GF-D8 (cell line): ENCODE results near the gene OR6Y1.

Experiments used
- DNase-seq: peaks from one replicate; lab custom pipeline; 2025; lab: John Stamatoyannopoulos, UW

OR6Y1 gene

GRCh38 chr1:158554352-158554751 is at the start of gene OR6Y1:
Gene OR6Y1, minus strand, starts transcription at chr1:158554405. Its CDS starts 6,300 bp downstream, at chr1:158548105.
- DNase-seq, result no peak

- DNase-seq, result no peak
Measured at GRCh38 chr1:158600735-158601134, 46.5 kb upstream of the OR6Y1 start.

- no peak for DNase-seq
Measured at GRCh38 chr1:158586942-158587341, 32.7 kb upstream of the OR6Y1 start.

GRCh38 chr1:158583962-158584361 is 29.8 kb upstream of the OR6Y1 start:
- no peak for DNase-seq

GRCh38 chr1:158579733-158580132 is 25.5 kb upstream of the OR6Y1 start, which contains the start of gene OR10X1:
Gene OR10X1, minus strand, starts transcription at chr1:158579899. Its CDS starts 0 bp downstream, at chr1:158579899.
- DNase-seq, result no peak

DNA sequence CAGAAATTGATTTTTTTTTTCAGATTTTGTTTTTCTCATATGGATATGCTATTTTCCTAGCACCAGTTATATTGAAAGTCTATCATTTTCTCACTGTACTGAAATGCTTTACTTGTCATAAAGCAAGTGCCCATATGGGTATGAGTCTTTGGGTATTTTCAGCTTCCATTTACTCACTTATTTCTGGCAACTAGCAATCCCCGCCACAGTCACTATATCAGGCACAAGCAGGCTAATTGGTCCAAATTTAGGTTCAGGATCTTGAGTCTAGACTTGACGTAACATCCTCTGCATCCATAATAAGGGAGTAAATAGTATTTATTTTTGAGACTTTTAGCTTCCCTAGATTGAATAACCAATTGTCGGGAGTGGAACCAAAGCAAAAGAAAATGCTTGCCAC is 23.4 kb upstream of the OR6Y1 start:
- no peak for DNase-seq

- no peak for DNase-seq
Measured at GRCh38 chr1:158572226-158572625, 18.0 kb upstream of the OR6Y1 start.

GRCh38 chr1:158570480-158570879 is 16.3 kb upstream of the OR6Y1 start, which contains the start of gene OR6P1:
Gene OR6P1, minus strand, starts transcription at chr1:158570580. Its CDS starts 6,976 bp downstream, at chr1:158563604.
- DNase-seq, result no peak

DNA sequence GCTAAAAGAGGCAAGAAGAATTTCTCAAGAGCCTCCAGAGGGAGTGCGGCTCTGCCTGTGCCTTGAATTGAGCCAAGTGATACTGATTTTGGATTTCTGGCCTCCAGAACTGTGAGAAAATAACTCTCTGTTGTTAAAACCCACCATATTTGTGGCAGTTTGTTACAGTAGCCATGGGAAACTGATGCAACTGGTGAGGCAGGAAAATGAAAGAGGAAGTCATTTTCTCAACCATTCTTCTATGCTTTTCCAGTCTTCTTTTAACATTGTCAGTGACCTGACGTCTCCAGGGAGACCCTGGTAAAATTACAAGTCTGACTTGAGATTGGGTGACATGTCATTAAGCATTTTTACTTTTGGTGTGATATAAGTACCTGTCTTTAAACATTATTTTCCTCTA is 10.4 kb upstream of the OR6Y1 start:
- peak; percentile 60 for DNase-seq

GRCh38 chr1:158563853-158564252 is 9.6 kb upstream of the OR6Y1 start:
- no peak for DNase-seq

GRCh38 chr1:158559696-158560095 is 5.5 kb upstream of the OR6Y1 start:
- DNase-seq, result no peak

GRCh38 chr1:158552296-158552695 is 1.9 kb downstream of the OR6Y1 start:
- DNase-seq, result no peak

DNA sequence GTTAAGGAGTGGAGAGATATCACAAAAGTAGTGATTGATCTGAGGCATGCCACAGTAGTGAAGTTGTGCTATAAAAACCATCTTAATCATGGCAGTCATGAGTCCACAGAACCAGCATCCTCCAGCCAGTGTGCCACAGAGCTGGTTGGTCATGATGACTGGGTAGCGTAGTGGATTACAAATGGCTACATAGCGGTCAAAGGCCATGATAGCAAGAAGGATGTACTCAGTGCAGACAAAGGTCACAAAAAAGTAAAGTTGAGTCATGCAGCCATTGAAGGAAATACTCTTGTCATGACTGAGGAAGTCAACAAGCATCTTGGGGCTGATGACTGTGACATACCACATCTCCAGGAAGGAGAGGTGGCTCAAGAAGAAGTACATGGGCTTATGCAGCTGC is 6.7 kb downstream of the OR6Y1 start:
- no peak for DNase-seq

GRCh38 chr1:158537609-158538008 is 16.6 kb downstream of the OR6Y1 start:
- DNase-seq, result no peak

GRCh38 chr1:158534496-158534895 is 19.7 kb downstream of the OR6Y1 start:
- DNase-seq, result no peak

DNA sequence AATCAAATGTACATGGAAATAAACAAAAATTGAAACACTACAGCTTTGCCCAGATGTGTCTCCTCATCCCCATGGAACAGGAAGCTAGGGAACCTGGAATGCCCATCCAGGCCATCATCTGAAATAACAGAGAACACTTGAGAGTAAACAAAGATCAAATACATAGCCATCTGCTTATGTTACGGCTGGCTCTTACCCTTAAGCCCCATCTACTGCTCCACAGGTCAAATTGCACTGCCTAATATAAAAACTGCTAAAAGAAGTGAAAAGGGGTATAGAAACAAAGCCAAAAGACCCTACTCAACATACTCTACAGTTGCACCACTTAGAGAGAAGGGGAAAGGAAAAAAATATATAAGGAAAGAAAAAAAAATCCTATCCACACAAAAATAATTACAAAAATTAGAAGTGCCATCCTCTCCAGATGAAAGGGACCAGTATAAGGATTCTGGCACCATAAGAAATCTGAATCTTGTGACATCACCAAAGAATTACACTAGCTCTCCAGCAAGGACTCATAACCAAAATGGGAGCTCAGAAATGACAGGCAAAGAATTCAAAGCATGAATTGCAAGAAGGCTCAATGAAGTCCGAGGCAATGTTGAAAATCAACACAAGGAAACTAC is 26.9 kb downstream of the OR6Y1 start:
- no peak for DNase-seq

DNA sequence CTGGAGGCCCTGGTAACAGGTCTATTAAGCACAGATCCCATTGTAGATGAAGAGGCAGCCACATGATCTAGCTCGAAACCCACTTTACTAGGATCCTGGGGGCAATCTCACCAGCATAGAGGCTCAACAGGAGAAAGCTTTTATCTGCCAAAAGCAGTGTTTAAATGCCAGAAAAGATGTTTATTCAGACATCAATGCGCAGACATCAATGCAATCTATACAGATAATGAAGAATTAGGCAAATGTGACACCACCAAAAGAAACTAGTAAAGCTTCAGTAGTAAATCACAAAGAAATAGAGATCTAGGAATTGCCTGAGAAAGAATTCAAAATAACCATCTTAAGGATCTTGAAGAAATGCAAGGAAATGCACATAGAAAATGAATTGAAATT is 32.5 kb downstream of the OR6Y1 start:
- DNase-seq, result no peak

- no peak for DNase-seq
Measured at GRCh38 chr1:158520955-158521665, 33.1 kb downstream of the OR6Y1 start.

GRCh38 chr1:158520021-158520420 is 34.2 kb downstream of the OR6Y1 start:
- no peak for DNase-seq

DNA sequence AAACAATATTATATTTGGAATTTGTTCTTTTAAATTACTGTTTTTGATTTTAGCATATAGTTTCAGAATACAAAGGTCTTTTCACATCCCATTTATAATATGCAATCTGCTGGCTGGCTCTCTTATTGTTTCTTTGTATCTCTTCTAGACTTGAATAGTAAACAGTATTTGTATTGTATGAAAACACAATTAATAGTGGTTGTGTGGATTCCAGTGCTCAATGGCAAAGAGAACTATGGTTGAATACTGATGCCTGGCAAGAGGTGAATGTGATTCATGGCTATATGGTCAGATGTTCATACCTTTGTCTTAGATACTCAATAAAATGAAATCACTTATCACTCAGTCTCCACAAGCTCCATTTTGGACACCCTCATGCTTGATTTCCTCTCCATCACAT is 37.2 kb downstream of the OR6Y1 start:
- no peak for DNase-seq

- DNase-seq, result no peak
Measured at GRCh38 chr1:158509471-158510156, 44.6 kb downstream of the OR6Y1 start.

GRCh38 chr1:158507511-158507910 is 46.7 kb downstream of the OR6Y1 start:
- DNase-seq, result no peak

GRCh38 chr1:158506369-158506987 is 47.7 kb downstream of the OR6Y1 start:
- no peak for DNase-seq
